ENCODE data around the gene ST8SIA1.

Gene ST8SIA1

GRCh38 chr12:22332202-22332601, 2.3 kb downstream of the ST8SIA1 start:
- Histone ChIP-seq H3K9ac (no peak overlapping the region), H3K36me3 (ENCODE audit: insufficient read depth) (no peaks in the 10 kb centered on the region), H3K79me2 (ENCODE audit: insufficient read depth, low read depth) (no peaks in the 10 kb centered on the region), H3K4me1 (ENCODE audit: low read depth, poor library complexity, severe bottlenecking) (peaks cover 7% of the 10 kb centered on the region), H4K20me1 (ENCODE audit: insufficient read depth) (no peaks in the 10 kb centered on the region), H3K27ac (no peak overlapping the region), H3K27me3 (ENCODE audit: insufficient read depth, low read depth) (no peaks in the 10 kb centered on the region), H3K4me3 (IDR thresholded peaks at IDR 0.05; ENCODE audit: insufficient read depth, low read depth, low read length) (no peak overlapping the region), H2AFZ (ENCODE audit: low read depth) (no peak overlapping the region), H3K4me2 (no peak overlapping the region)
- no peak for TF ChIP-seq CTCF (conservative IDR thresholded peaks at IDR 0.05; ENCODE audit: low read depth, low read length)

- no peaks in the 10 kb centered on the region for H3K4me1 ChIP-seq (ENCODE audit: low read depth, poor library complexity, severe bottlenecking)
- no peak for TF ChIP-seq CTCF (conservative IDR thresholded peaks at IDR 0.05; ENCODE audit: low read depth, low read length)
Observed at GRCh38 chr12:22329621-22330020, 4.9 kb downstream of the ST8SIA1 start.

GRCh38 chr12:22325218-22325617, 9.3 kb downstream of the ST8SIA1 start:
- no peak overlapping the region for H2AFZ ChIP-seq (ENCODE audit: low read depth)
- no peak overlapping the region for H3K27ac ChIP-seq
- H3K79me2 ChIP-seq (ENCODE audit: insufficient read depth, low read depth) = no peaks in the 10 kb centered on the region
- no peak overlapping the region for H3K9ac ChIP-seq
- no peaks in the 10 kb centered on the region for H3K27me3 ChIP-seq (ENCODE audit: insufficient read depth, low read depth)
- H3K4me2 ChIP-seq = no peak overlapping the region
- no peaks in the 10 kb centered on the region for H3K36me3 ChIP-seq (ENCODE audit: insufficient read depth)
- H4K20me1 ChIP-seq (ENCODE audit: insufficient read depth) = no peaks in the 10 kb centered on the region
- TF ChIP-seq CTCF (conservative IDR thresholded peaks at IDR 0.05; ENCODE audit: low read depth, low read length) = no peak
- no peaks in the 10 kb centered on the region for H3K4me1 ChIP-seq (ENCODE audit: low read depth, poor library complexity, severe bottlenecking)
- no peak overlapping the region for H3K4me3 ChIP-seq (IDR thresholded peaks at IDR 0.05; ENCODE audit: insufficient read depth, low read depth, low read length)

More at GRCh38 chr12:22329621-22330020, 4.9 kb downstream of the ST8SIA1 start:
- H2AFZ ChIP-seq (ENCODE audit: low read depth) = no peak overlapping the region
- no peak overlapping the region for H3K4me3 ChIP-seq (IDR thresholded peaks at IDR 0.05; ENCODE audit: insufficient read depth, low read depth, low read length)
- H4K20me1 ChIP-seq (ENCODE audit: insufficient read depth) = no peaks in the 10 kb centered on the region
- no peaks in the 10 kb centered on the region for H3K36me3 ChIP-seq (ENCODE audit: insufficient read depth)
- no peaks in the 10 kb centered on the region for H3K79me2 ChIP-seq (ENCODE audit: insufficient read depth, low read depth)
- no peak overlapping the region for H3K27ac ChIP-seq
- no peaks in the 10 kb centered on the region for H3K27me3 ChIP-seq (ENCODE audit: insufficient read depth, low read depth)
- H3K4me2 ChIP-seq = no peak overlapping the region
- H3K9ac ChIP-seq = no peak overlapping the region

GRCh38 chr12:22322091-22322490, 12.4 kb downstream of the ST8SIA1 start:
- H3K27ac ChIP-seq = no peak overlapping the region
- no peak overlapping the region for H2AFZ ChIP-seq (ENCODE audit: low read depth)
- H3K27me3 ChIP-seq (ENCODE audit: insufficient read depth, low read depth) = no peaks in the 10 kb centered on the region
- no peaks in the 10 kb centered on the region for H3K36me3 ChIP-seq (ENCODE audit: insufficient read depth)
- H3K9ac ChIP-seq = no peak overlapping the region
- H3K79me2 ChIP-seq (ENCODE audit: insufficient read depth, low read depth) = no peaks in the 10 kb centered on the region
- no peak overlapping the region for H3K4me3 ChIP-seq (IDR thresholded peaks at IDR 0.05; ENCODE audit: insufficient read depth, low read depth, low read length)
- no peaks in the 10 kb centered on the region for H3K4me1 ChIP-seq (ENCODE audit: low read depth, poor library complexity, severe bottlenecking)
- no peak for TF ChIP-seq CTCF (conservative IDR thresholded peaks at IDR 0.05; ENCODE audit: low read depth, low read length)
- no peaks in the 10 kb centered on the region for H4K20me1 ChIP-seq (ENCODE audit: insufficient read depth)
- H3K4me2 ChIP-seq = no peak overlapping the region
